Stimulated activated CD4-positive, alpha-beta T cell treated with anti-CD3 and anti-CD28 coated beads, TNF-alpha, amount 100 ng/mL, for 48 hours (primary cell): Measurements from ENCODE around the gene GNA12.
A peak's percentile ranks its signal among the peaks of the same experiment; 100 is the strongest.

ENCODE experiments used
- DNase-seq, 3 donors: peaks; one replicate each; pipeline ENCODE4 v3.0.0-alpha.2; 2020; ENCODE audit warnings: low read depth in 3 of 3

The GNA12 gene

GRCh38 chr7:2777898-2778535, 66.1 kb downstream of the GNA12 start:
- no peak for DNase-seq

GRCh38 chr7:2776401-2776800, 67.7 kb downstream of the GNA12 start:
- DNase-seq = no peak

- no peak for DNase-seq
Measured at GRCh38 chr7:2775785-2776184, 68.3 kb downstream of the GNA12 start.

- no peak for DNase-seq
Measured at GRCh38 chr7:2775376-2775775, 68.7 kb downstream of the GNA12 start.

GRCh38 chr7:2774935-2775334, 69.2 kb downstream of the GNA12 start:
- DNase-seq = no peak

GRCh38 chr7:2774280-2774679, 69.8 kb downstream of the GNA12 start:
- DNase-seq = no peak

GRCh38 chr7:2773608-2774007, 70.5 kb downstream of the GNA12 start:
- no peak for DNase-seq

GRCh38 chr7:2771274-2771731, 72.8 kb downstream of the GNA12 start:
- no peak for DNase-seq

- DNase-seq = no peak
Measured at GRCh38 chr7:2764621-2765020, 79.5 kb downstream of the GNA12 start.

- DNase-seq = no peak
Measured at GRCh38 chr7:2763597-2763996, 80.5 kb downstream of the GNA12 start.

- no peak for DNase-seq
Measured at GRCh38 chr7:2761801-2762497, 82.2 kb downstream of the GNA12 start.

- no peak for DNase-seq
Measured at GRCh38 chr7:2761131-2761624, 82.9 kb downstream of the GNA12 start.

GRCh38 chr7:2760098-2760889, 83.8 kb downstream of the GNA12 start:
- no peak for DNase-seq

- no peak for DNase-seq
Measured at GRCh38 chr7:2759736-2760097, 84.4 kb downstream of the GNA12 start.

GRCh38 chr7:2758673-2759616, 85.2 kb downstream of the GNA12 start:
- DNase-seq = no peak

GRCh38 chr7:2757904-2758672, 86.0 kb downstream of the GNA12 start:
- peak; percentile 58 to 82 (median 71) for DNase-seq

GRCh38 chr7:2757361-2757903, 86.7 kb downstream of the GNA12 start:
- DNase-seq = no peak

GRCh38 chr7:2755531-2755930, 88.6 kb downstream of the GNA12 start:
- DNase-seq = no peak

- no peak for DNase-seq
Measured at GRCh38 chr7:2754912-2755311, 89.2 kb downstream of the GNA12 start.

GRCh38 chr7:2754086-2754485, 90.0 kb downstream of the GNA12 start:
- DNase-seq = no peak
